WI38 (cell line): Measurements from ENCODE around the gene ANKRD31.

Experiments used
- H3K4me3 ChIP-seq: 2 replicates; pipeline ENCODE4 v1.5.1; 2011; ENCODE audit warnings: low read depth, mild to moderate bottlenecking, control low read depth, low read length
- TF ChIP-seq, protein P1 (sequence below): IDR thresholded peaks from 2 replicates; pipeline ENCODE4 v1.5.1; 2012; ENCODE audit warnings: low read depth, mild to moderate bottlenecking, control low read depth, low read length

ANKRD31 gene

DNA sequence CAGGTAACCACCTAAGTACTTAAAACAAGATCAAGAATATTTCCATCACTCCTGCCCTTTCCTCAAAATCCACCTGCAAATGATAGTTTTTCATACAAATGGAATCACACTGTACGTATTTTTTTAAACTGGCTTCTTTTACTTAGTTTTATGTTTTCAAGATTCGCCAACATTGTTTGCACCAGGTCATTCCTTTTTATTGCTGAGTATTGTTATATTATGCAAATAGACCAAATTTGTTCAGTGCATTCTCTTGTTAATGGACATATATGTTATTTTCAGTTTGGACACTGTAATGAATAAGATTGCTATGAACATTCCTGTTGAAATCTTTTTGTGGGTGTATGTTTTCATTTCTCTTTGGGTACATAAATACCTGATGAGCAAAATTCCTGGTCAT, 8.3 kb upstream of the ANKRD31 start:
- TF ChIP-seq, protein P1, sequence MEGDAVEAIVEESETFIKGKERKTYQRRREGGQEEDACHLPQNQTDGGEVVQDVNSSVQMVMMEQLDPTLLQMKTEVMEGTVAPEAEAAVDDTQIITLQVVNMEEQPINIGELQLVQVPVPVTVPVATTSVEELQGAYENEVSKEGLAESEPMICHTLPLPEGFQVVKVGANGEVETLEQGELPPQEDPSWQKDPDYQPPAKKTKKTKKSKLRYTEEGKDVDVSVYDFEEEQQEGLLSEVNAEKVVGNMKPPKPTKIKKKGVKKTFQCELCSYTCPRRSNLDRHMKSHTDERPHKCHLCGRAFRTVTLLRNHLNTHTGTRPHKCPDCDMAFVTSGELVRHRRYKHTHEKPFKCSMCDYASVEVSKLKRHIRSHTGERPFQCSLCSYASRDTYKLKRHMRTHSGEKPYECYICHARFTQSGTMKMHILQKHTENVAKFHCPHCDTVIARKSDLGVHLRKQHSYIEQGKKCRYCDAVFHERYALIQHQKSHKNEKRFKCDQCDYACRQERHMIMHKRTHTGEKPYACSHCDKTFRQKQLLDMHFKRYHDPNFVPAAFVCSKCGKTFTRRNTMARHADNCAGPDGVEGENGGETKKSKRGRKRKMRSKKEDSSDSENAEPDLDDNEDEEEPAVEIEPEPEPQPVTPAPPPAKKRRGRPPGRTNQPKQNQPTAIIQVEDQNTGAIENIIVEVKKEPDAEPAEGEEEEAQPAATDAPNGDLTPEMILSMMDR, result no peak
- H3K4me3 ChIP-seq, result no peak overlapping the region

DNA sequence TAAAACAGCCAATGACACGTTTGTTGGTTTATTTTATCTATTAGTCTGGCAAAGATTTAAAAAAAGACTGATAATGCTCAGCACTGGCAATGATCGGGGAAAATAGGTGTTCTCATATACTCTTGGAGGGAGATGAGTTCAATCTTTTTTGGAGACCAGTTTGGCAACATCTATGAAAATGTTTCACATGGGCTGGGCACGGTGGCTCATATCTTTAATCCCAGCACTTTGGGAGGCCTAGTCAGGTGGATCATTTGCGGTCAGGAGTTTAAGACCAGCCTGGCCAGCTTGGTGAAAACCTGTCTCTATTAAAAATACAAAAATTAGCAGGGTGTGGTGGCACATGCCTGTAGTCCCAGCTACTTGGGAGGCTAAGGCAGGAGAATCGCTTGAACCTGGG, 6.8 kb upstream of the ANKRD31 start:
- no peak overlapping the region for H3K4me3 ChIP-seq
- TF ChIP-seq, protein P1, result no peak

DNA sequence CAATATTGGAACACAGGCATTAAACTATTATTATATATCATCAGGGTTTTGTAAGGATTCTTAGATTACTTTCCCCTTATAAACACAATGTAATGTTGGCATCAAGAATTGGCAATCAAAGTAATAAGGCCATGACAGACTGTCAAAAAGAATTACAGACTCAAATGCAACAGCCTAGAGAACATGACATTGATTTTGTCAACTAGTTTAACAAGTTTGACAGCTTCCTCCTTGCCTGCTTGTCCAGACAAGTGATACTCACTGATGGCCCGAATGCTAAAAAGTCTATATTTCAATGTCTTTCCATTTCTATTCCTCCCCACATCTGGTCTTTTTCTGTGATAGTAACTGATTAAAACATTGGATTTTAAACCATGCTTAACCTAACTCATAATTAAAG, 6.4 kb upstream of the ANKRD31 start:
- TF ChIP-seq, protein P1, result no peak

DNA sequence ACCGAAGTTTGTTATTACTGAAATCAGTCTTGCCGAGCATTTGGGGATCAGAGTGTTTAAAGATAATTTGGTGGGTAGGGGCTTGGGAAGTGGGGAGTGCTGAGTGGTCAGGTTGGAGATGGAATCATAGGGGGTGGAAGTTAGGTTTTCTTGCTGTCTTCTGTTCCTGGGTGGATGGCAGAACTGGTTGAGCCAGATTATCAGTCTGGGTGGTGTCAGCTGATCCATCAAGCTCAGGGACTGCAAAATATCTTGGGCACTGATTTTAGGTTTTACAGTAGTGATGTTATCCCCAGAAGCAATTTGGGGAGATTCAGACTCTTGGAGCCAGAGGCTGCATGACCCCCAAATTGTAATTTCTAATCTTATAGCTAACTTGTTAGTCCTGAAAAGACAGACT, 5.4 kb upstream of the ANKRD31 start:
- TF ChIP-seq, protein P1, result no peak
- no peak overlapping the region for H3K4me3 ChIP-seq

More for the DNA sequence above, 6.4 kb upstream of the ANKRD31 start:
- H3K4me3 ChIP-seq, result no peak overlapping the region

DNA sequence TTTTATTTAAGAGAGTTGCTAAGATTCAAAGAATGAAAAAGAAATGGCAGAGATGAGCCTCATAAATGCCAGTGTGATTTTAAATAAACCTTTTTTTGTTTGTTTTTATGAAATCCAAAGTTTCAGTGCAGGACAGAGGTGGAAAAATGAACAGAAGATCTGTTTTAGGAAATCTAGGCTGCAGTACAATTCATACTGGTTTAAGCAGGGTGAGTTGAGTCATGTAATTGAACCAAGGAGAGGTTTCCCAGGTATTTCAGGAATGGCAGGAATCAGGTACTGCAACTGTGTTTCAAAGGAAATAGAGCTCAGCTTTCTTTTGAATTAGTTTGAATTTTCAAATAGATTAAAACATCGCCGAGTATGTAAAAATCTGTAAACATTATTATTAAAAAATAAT, 3.0 kb upstream of the ANKRD31 start:
- no peak overlapping the region for H3K4me3 ChIP-seq
- TF ChIP-seq, protein P1, result no peak

DNA sequence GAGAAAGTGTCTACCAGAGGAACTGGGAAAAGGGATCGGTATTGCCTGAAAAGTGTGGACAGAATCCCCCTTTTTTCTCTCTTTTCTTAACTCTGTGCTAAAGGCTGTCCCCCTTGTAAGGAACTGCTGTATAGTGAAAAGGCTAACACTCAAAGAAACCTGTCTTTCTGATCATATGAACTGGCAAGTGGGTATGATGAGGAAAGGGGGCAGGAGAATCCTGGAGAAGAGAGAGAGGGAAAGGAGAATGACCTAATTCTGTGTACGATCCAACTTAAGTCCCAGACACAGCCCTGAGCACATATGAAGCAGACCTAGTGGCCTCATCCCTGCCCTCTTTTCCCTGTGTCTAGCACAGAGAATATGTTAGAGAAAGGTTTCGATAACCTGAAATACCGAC, 967 bp downstream of the ANKRD31 start:
- H3K4me3 ChIP-seq, result no peak overlapping the region
- TF ChIP-seq, protein P1, result no peak

DNA sequence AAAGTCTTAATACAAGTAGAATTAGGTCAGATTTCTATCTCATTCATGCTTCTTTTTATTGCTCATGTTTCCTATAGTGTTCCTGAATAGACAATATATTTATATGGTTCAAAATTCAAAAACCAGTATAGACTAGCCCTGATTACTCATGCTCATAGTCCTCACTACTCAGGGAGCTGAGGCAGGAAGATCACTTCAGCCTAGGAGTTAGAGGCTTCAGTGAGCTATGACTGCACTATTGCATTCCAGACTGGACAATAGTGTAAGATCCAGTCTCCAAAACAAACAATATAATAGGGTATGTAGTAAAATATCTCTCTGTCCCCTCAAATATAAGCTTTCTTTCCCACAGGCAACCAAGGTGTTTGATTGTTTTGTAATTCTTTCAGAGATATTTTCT, 2.4 kb downstream of the ANKRD31 start:
- no peak overlapping the region for H3K4me3 ChIP-seq
- TF ChIP-seq, protein P1, result no peak
